GM12878 (cell line): ENCODE results near the gene MTF1. TPM values are rescaled to one million over a fixed set of nuclear protein-coding genes. Genes with fewer than 3 reads are reported as not detected.

Experiments used
- BMI1 ChIP-seq: fragments of 450-650 bp; IDR thresholded peaks from 2 replicates; pipeline ENCODE4 v1.6.1; 2016; ENCODE audit warnings: mild to moderate bottlenecking, moderate library complexity, borderline replicate concordance
- EGR1 ChIP-seq, 2 experiments: IDR thresholded peaks; 1 replicate in 1 of 2; 2 replicates in 1 of 2; pipeline ENCODE4 v1.6.1; 2011 to 2012; ENCODE audit warnings: low read depth in 2 of 2, low read length in 2 of 2, borderline replicate concordance in 1 of 2, mild to moderate bottlenecking in 1 of 2, moderate library complexity in 1 of 2
- FOXK2 ChIP-seq: fragments of 450-650 bp; IDR thresholded peaks from 2 replicates; pipeline ENCODE4 v1.6.1; 2017; ENCODE audit warnings: mild to moderate bottlenecking, moderate library complexity
- FOXM1 ChIP-seq: IDR thresholded peaks from 2 replicates; pipeline ENCODE4 v1.6.1; 2012; ENCODE audit warnings: low read depth, mild to moderate bottlenecking, inconsistent platforms, low read length, moderate library complexity
- GABPA ChIP-seq: IDR thresholded peaks from 2 replicates; pipeline ENCODE4 v1.6.1; 2014; ENCODE audit warnings: antibody characterized with exemption, low read depth, mild to moderate bottlenecking, inconsistent platforms
- KAT2A ChIP-seq: conservative IDR thresholded peaks from 2 replicates; pipeline ENCODE4 v1.6.1; 2011; ENCODE audit warnings: low read depth, low read length; ENCODE audit not compliant: control insufficient read depth
- NBN ChIP-seq: fragments of 450-650 bp; IDR thresholded peaks from 2 replicates; pipeline ENCODE4 v1.6.1; 2016
- NFXL1 ChIP-seq: fragments of 450-650 bp; IDR thresholded peaks from 2 replicates; pipeline ENCODE4 v1.6.1; 2017; ENCODE audit warnings: antibody characterized with exemption, mild to moderate bottlenecking, borderline replicate concordance
- NR2F1 ChIP-seq: fragments of 450-650 bp; conservative IDR thresholded peaks from 2 replicates; pipeline ENCODE4 v1.6.1; 2017; ENCODE audit warnings: mild to moderate bottlenecking
- PAX5 ChIP-seq: IDR thresholded peaks from 2 replicates; pipeline ENCODE4 v1.6.1; 2011; ENCODE audit warnings: low read depth, low read length, borderline replicate concordance
- POU2F2 ChIP-seq: IDR thresholded peaks from 3 replicates; pipeline ENCODE4 v1.6.1; 2011; ENCODE audit warnings: low read depth, mild to moderate bottlenecking, low read length, borderline replicate concordance
- RAD51 ChIP-seq: fragments of 450-650 bp; IDR thresholded peaks from 2 replicates; pipeline ENCODE4 v1.6.1; 2016; ENCODE audit warnings: moderate library complexity, mild to moderate bottlenecking, inconsistent platforms
- RUNX3 ChIP-seq: IDR thresholded peaks from 2 replicates; pipeline ENCODE4 v1.6.1; 2012; ENCODE audit warnings: low read length, inconsistent platforms
- TAF1 ChIP-seq: IDR thresholded peaks from 2 replicates; pipeline ENCODE4 v1.6.1; 2011; ENCODE audit warnings: mild to moderate bottlenecking, low read depth, low read length, borderline replicate concordance
- TCF12 ChIP-seq: IDR thresholded peaks from 2 replicates; pipeline ENCODE4 v1.6.1; 2011; ENCODE audit warnings: low read depth, mild to moderate bottlenecking, low read length
- ZNF217 ChIP-seq: fragments of 450-650 bp; IDR thresholded peaks from 2 replicates; pipeline ENCODE4 v1.6.1; 2017; ENCODE audit warnings: antibody characterized with exemption, mild to moderate bottlenecking
- ZNF622 ChIP-seq: fragments of 450-650 bp; IDR thresholded peaks from 2 replicates; pipeline ENCODE4 v1.6.1; 2017; ENCODE audit warnings: mild to moderate bottlenecking, inconsistent platforms
- polyA plus RNA-seq, 11 experiments: library from polyadenylated mRNA; depleted of rRNA in 4 of 11; unstranded in 6 of 11; stranded (reverse) in 5 of 11; fragments of >200 nt; fragmentation: Nextera tagmentation in 4 of 11; fragmentation: Illumina TruSeq in 1 of 11; extraction: Ambion mirVana in 4 of 11; extraction: Trizol in 1 of 11; gene quantifications; 1 replicate in 1 of 11; 2 replicates in 10 of 11; pipeline versions ENCODE4 v1.2.1 to v1.2.3, GENCODE V29; 2011 to 2016; ENCODE audit warnings: inconsistent platforms in 2 of 11, missing spikeins in 2 of 11, low read depth in 1 of 11
- total RNA-seq, 4 experiments: library from RNA; depleted of rRNA in 3 of 4; stranded (reverse); fragments of >200 nt in 3 of 4; fragmentation: Illumina TruSeq in 1 of 4; extraction: Trizol in 1 of 4; gene quantifications; 2 replicates each; pipeline versions ENCODE4 v1.2.1 to v1.2.3, GENCODE V29; 2013 to 2021
- TF ChIP-seq, protein P1 (sequence below): fragments of 450-650 bp; IDR thresholded peaks from 2 replicates; pipeline ENCODE4 v1.6.1; 2017; ENCODE audit warnings: borderline replicate concordance
- TF ChIP-seq, protein P2 (sequence below): fragments of 450-650 bp; IDR thresholded peaks from 2 replicates; pipeline ENCODE4 v1.6.1; 2016; ENCODE audit warnings: mild to moderate bottlenecking, moderate library complexity, borderline replicate concordance
- TF ChIP-seq, protein P3 (sequence below): IDR thresholded peaks from 2 replicates; pipeline ENCODE4 v1.6.1; 2012; ENCODE audit warnings: low read depth, low read length, improper control_type of control experiment
- TF ChIP-seq, protein P4 (sequence below): IDR thresholded peaks from 2 replicates; pipeline ENCODE4 v1.6.1; 2011; ENCODE audit warnings: low read depth, mild to moderate bottlenecking, low read length, moderate library complexity, borderline replicate concordance; ENCODE audit errors: extremely low read depth
- TF ChIP-seq, protein P5 (sequence below): fragments of 450-650 bp; IDR thresholded peaks from 2 replicates; pipeline ENCODE4 v1.6.1; 2017; ENCODE audit warnings: mild to moderate bottlenecking, low read depth, inconsistent platforms; ENCODE audit not compliant: poor library complexity, severe bottlenecking

The MTF1 gene
- total and polyA plus RNA-seq, 10 of the 15 experiments (the other 5 are each of a cell fraction or from before 2014, with no cell fraction given): 2.2 to 20.4 (median 6.7) TPM

DNA sequence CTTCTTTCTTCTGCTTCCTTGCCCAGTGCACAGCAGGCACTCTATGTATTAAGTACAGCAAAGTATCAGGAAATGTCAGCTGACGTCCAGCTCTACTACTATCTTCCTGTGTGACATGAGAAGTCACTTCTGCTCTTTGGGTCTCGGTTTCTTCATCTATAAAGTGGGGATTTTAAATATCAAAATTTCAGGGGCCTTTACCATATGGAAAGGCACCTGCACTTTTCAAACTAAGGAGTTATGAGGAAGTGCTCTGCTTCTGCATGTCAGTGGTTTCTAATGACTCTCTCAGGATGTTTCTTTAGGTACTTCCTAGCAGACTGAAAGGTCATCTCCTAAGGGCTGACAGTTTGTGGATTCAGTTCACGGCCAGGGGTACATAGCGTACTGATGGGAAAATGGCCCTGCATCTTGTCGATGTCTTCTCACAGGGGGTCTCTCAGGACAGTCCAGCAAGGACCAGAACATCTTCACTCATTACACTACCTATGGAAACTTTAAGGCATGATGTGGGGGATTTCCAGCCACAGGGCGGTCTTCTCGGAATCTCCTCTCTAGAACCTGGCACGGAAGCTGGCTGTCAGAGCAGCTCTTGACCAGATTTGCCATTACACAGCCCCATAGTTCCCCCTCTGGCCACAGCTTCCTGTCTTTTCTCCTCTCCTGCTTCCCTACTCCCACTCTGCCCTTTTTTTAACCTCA is 42.0 kb upstream of the MTF1 start (continued):
- TF ChIP-seq, protein P1, sequence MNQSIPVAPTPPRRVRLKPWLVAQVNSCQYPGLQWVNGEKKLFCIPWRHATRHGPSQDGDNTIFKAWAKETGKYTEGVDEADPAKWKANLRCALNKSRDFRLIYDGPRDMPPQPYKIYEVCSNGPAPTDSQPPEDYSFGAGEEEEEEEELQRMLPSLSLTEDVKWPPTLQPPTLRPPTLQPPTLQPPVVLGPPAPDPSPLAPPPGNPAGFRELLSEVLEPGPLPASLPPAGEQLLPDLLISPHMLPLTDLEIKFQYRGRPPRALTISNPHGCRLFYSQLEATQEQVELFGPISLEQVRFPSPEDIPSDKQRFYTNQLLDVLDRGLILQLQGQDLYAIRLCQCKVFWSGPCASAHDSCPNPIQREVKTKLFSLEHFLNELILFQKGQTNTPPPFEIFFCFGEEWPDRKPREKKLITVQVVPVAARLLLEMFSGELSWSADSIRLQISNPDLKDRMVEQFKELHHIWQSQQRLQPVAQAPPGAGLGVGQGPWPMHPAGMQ: no peak
- TF ChIP-seq KAT2A (no peak), NR2F1 (peak; percentile 87), FOXK2 (no peak), ZNF622 (no peak), EGR1 (IDR thresholded peaks at IDR 0.05; ENCODE audit: borderline replicate concordance in 1 of 2, low read depth in 2 of 2, low read length in 2 of 2) (no peak), BMI1 (0 out of 2 replicates have a peak, but pooled peaks have one; percentile 20), FOXM1 (no peak), NFXL1 (no peak), ZNF217 (peak; percentile 27; the same call in 1 of the 2 replicates), RAD51 (no peak), POU2F2 (0 out of 3 replicates have a peak, but pooled peaks have one; percentile 9), TCF12 (0 out of 2 replicates have a peak, but pooled peaks have one; percentile 53), NBN (0 out of 2 replicates have a peak, but pooled peaks have one; percentile 23), PAX5 (0 out of 2 replicates have a peak, but pooled peaks have one; percentile 38), RUNX3 (peak; percentile 54), TAF1 (no peak), GABPA (no peak)
- TF ChIP-seq, protein P2, sequence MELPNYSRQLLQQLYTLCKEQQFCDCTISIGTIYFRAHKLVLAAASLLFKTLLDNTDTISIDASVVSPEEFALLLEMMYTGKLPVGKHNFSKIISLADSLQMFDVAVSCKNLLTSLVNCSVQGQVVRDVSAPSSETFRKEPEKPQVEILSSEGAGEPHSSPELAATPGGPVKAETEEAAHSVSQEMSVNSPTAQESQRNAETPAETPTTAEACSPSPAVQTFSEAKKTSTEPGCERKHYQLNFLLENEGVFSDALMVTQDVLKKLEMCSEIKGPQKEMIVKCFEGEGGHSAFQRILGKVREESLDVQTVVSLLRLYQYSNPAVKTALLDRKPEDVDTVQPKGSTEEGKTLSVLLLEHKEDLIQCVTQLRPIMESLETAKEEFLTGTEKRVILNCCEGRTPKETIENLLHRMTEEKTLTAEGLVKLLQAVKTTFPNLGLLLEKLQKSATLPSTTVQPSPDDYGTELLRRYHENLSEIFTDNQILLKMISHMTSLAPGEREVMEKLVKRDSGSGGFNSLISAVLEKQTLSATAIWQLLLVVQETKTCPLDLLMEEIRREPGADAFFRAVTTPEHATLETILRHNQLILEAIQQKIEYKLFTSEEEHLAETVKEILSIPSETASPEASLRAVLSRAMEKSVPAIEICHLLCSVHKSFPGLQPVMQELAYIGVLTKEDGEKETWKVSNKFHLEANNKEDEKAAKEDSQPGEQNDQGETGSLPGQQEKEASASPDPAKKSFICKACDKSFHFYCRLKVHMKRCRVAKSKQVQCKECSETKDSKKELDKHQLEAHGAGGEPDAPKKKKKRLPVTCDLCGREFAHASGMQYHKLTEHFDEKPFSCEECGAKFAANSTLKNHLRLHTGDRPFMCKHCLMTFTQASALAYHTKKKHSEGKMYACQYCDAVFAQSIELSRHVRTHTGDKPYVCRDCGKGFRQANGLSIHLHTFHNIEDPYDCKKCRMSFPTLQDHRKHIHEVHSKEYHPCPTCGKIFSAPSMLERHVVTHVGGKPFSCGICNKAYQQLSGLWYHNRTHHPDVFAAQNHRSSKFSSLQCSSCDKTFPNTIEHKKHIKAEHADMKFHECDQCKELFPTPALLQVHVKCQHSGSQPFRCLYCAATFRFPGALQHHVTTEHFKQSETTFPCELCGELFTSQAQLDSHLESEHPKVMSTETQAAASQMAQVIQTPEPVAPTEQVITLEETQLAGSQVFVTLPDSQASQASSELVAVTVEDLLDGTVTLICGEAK: no peak
- TF ChIP-seq, protein P3, sequence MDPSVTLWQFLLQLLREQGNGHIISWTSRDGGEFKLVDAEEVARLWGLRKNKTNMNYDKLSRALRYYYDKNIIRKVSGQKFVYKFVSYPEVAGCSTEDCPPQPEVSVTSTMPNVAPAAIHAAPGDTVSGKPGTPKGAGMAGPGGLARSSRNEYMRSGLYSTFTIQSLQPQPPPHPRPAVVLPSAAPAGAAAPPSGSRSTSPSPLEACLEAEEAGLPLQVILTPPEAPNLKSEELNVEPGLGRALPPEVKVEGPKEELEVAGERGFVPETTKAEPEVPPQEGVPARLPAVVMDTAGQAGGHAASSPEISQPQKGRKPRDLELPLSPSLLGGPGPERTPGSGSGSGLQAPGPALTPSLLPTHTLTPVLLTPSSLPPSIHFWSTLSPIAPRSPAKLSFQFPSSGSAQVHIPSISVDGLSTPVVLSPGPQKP: no peak
- TF ChIP-seq, protein P4, sequence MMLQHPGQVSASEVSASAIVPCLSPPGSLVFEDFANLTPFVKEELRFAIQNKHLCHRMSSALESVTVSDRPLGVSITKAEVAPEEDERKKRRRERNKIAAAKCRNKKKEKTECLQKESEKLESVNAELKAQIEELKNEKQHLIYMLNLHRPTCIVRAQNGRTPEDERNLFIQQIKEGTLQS: no peak
- TF ChIP-seq, protein P5, sequence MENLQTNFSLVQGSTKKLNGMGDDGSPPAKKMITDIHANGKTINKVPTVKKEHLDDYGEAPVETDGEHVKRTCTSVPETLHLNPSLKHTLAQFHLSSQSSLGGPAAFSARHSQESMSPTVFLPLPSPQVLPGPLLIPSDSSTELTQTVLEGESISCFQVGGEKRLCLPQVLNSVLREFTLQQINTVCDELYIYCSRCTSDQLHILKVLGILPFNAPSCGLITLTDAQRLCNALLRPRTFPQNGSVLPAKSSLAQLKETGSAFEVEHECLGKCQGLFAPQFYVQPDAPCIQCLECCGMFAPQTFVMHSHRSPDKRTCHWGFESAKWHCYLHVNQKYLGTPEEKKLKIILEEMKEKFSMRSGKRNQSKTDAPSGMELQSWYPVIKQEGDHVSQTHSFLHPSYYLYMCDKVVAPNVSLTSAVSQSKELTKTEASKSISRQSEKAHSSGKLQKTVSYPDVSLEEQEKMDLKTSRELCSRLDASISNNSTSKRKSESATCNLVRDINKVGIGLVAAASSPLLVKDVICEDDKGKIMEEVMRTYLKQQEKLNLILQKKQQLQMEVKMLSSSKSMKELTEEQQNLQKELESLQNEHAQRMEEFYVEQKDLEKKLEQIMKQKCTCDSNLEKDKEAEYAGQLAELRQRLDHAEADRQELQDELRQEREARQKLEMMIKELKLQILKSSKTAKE: peak; percentile 46
